Common myeloid progenitor, CD34-positive (primary cell): ENCODE results near the gene ANGPTL2.

Source experiments
- CTCF ChIA-PET: fragments of 350-600 bp; sonication (Branson Sonifier 250); formaldehyde crosslinking; loops from one replicate; lab custom pipeline; 2021; ENCODE audit warnings: antibody characterized with exemption; lab: Charles Lee
- POLR2A ChIA-PET: fragments of 350-600 bp; sonication (Branson Sonifier 250); formaldehyde crosslinking; loops from one replicate; lab custom pipeline; 2021; ENCODE audit warnings: antibody characterized with exemption; lab: Charles Lee
- DNase-seq, 3 donors: peaks; one replicate each; pipeline versions ENCODE4 v3.0.0 to v3.0.0-alpha.2; 2013
- H3K27ac ChIP-seq, 2 experiments: 1 replicate in 1 of 2; 2 replicates in 1 of 2; pipeline ENCODE4 v1.7.0; 2013; ENCODE audit warnings: inconsistent platforms in 2 of 2, low read length in 2 of 2, mild to moderate bottlenecking in 2 of 2, low read depth in 1 of 2, moderate library complexity in 1 of 2; ENCODE audit not compliant: severe bottlenecking in 2 of 2, insufficient read depth in 1 of 2, poor library complexity in 1 of 2
- H3K27me3 ChIP-seq, 5 experiments: replicated peaks in 2 of 5; 1 replicate in 3 of 5; 2 replicates in 2 of 5; pipeline versions ENCODE4 v1.6.1 to v1.7.0; 2013; ENCODE audit warnings: low read length in 4 of 5, mild to moderate bottlenecking in 2 of 5, moderate library complexity in 2 of 5, inconsistent platforms in 1 of 5; ENCODE audit not compliant: insufficient read depth in 5 of 5, control insufficient read depth in 4 of 5
- H3K36me3 ChIP-seq, 4 experiments: 1 replicate in 2 of 4; 2 replicates in 2 of 4; pipeline versions ENCODE4 v1.6.1 to v1.7.0; 2013; ENCODE audit warnings: low read length in 3 of 4, control low read depth in 1 of 4, mild to moderate bottlenecking in 1 of 4; ENCODE audit not compliant: control insufficient read depth in 4 of 4, insufficient read depth in 4 of 4
- H3K4me1 ChIP-seq, 4 experiments: 1 replicate in 3 of 4; 2 replicates in 1 of 4; pipeline versions ENCODE4 v1.6.1 to v1.7.1; 2013; ENCODE audit warnings: low read length in 3 of 4, mild to moderate bottlenecking in 3 of 4, control low read depth in 1 of 4, inconsistent platforms in 1 of 4, moderate library complexity in 1 of 4; ENCODE audit not compliant: control insufficient read depth in 4 of 4, insufficient read depth in 4 of 4; ENCODE audit errors: control extremely low read depth in 1 of 4
- H3K4me3 ChIP-seq, 7 experiments: 1 replicate in 4 of 7; 2 replicates in 3 of 7; pipeline versions ENCODE4 v1.5.1 to v1.7.0; 2013; ENCODE audit warnings: mild to moderate bottlenecking in 7 of 7, low read length in 6 of 7, moderate library complexity in 6 of 7, inconsistent platforms in 2 of 7, low read depth in 2 of 7, control low read depth in 1 of 7; ENCODE audit not compliant: insufficient read depth in 4 of 7, control insufficient read depth in 1 of 7; ENCODE audit errors: extremely low read depth in 1 of 7
- H3K9me3 ChIP-seq, 5 experiments: 1 replicate in 4 of 5; 2 replicates in 1 of 5; pipeline versions ENCODE4 v1.6.1 to v1.7.1; 2013; ENCODE audit warnings: low read length in 4 of 5, mild to moderate bottlenecking in 2 of 5, inconsistent platforms in 1 of 5, low read depth in 1 of 5, moderate library complexity in 1 of 5; ENCODE audit not compliant: control insufficient read depth in 4 of 5, insufficient read depth in 2 of 5; ENCODE audit errors: control extremely low read depth in 1 of 5
- WGBS: methylation state at CpG from one replicate; pipeline ENCODE4 v1.1.5; 2013; ENCODE audit not compliant: insufficient coverage; 5-methylcytosine and 5-hydroxymethylcytosine counted together

The ANGPTL2 gene

GRCh38 chr9:127081250-127082185, 40.9 kb downstream of the ANGPTL2 start:
- Histone ChIP-seq H3K27me3 (peaks cover 0 to 7% (median 0%) of the 10 kb centered on the region in 5 experiments), H3K4me3 (no peak overlapping the region), H3K36me3 (no peaks in the 10 kb centered on the region), H3K9me3 (no peaks in the 10 kb centered on the region), H3K4me1 (no peaks in the 10 kb centered on the region), H3K27ac (no peak overlapping the region)
- no peak for DNase-seq
- ChIA-PET POLR2A (interaction anchor here (0.9 kb wide), 1 partner anchor 52 kb away, joined by 3 read pairs; no protein-coding TSS in a partner anchor), CTCF (no interaction called here)
- 96% methylated on average over 7 of the region's 8 CpGs for WGBS

- H3K4me1 ChIP-seq = no peaks in the 10 kb centered on the region
- no peak for DNase-seq
- CTCF ChIA-PET = no interaction called here
- 95% methylated on average over 5 of the region's 8 CpGs for WGBS
- no peaks in the 10 kb centered on the region for H3K9me3 ChIP-seq
- H3K36me3 ChIP-seq = no peaks in the 10 kb centered on the region
- H3K27me3 ChIP-seq = peaks cover 0 to 5% (median 0%) of the 10 kb centered on the region in 5 experiments
- H3K4me3 ChIP-seq = no peak overlapping the region
- POLR2A ChIA-PET = no interaction called here
- H3K27ac ChIP-seq = no peak overlapping the region
These were observed 42.8 kb downstream of the ANGPTL2 start for GRCh38 chr9:127079446-127080140.

GRCh38 chr9:127078988-127079387, 43.4 kb downstream of the ANGPTL2 start:
- Histone ChIP-seq H3K4me3 (no peak overlapping the region), H3K27ac (no peak overlapping the region), H3K27me3 (peaks cover 0 to 2% (median 0%) of the 10 kb centered on the region in 5 experiments), H3K36me3 (no peaks in the 10 kb centered on the region), H3K4me1 (no peaks in the 10 kb centered on the region), H3K9me3 (no peaks in the 10 kb centered on the region)
- ChIA-PET CTCF (no interaction called here), POLR2A (no interaction called here)
- 100% methylated on average over 1 of the region's 1 CpG for WGBS
- no peak for DNase-seq

DNA sequence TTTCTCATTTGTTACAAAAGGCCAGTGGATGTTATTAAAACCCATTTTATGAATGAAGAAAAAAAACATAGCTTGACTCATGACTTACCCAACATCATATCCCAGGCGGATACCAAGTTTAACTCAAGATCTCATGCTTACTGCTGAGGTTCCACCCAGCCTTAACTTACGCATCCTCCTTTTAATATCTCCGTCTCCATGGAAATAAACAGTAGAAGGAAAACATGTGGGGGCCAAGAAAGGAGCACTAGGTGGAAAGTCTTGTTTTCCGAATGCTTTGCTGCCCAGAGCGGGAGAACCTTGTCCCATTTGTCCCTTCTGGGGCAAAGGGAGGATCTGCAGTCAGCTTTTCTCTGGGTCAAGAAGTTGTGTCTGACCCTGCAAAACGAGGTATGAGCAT, 44.1 kb downstream of the ANGPTL2 start:
- 98% methylated on average over 4 of the region's 6 CpGs for WGBS
- Histone ChIP-seq H3K27me3 (peaks cover 0 to 2% (median 0%) of the 10 kb centered on the region in 5 experiments), H3K9me3 (no peaks in the 10 kb centered on the region), H3K27ac (no peak overlapping the region), H3K36me3 (no peaks in the 10 kb centered on the region), H3K4me3 (no peak overlapping the region), H3K4me1 (no peaks in the 10 kb centered on the region)
- CTCF ChIA-PET = no interaction called here
- POLR2A ChIA-PET = no interaction called here
- DNase-seq = no peak

DNA sequence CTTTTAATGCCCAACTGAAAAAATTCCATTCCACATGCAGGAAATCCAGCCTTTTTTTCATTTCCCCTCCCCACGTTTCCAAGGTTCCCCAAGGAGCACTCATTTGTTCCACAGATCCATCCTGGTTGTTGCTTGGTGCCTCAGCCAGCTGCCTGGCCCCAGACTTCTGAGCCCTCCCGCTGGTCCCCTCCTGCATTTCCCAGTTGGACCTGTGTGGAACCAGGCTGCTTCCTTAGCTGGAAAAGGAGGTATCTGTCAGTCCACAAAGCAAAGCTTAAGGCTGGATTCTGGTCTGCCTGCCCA, 44.8 kb downstream of the ANGPTL2 start:
- Histone ChIP-seq H3K27ac (no peak overlapping the region), H3K4me1 (no peaks in the 10 kb centered on the region), H3K27me3 (peaks cover 0 to 2% (median 0%) of the 10 kb centered on the region in 5 experiments), H3K9me3 (no peaks in the 10 kb centered on the region), H3K36me3 (no peaks in the 10 kb centered on the region), H3K4me3 (no peak overlapping the region)
- CTCF ChIA-PET = no interaction called here
- POLR2A ChIA-PET = no interaction called here
- 88% methylated on average over 2 of the region's 2 CpGs for WGBS
- DNase-seq = no peak

GRCh38 chr9:127076860-127077643, 45.4 kb downstream of the ANGPTL2 start:
- DNase-seq = no peak
- peaks cover 0 to under 1% (median 0%) of the 10 kb centered on the region in 5 experiments for H3K9me3 ChIP-seq
- no peaks in the 10 kb centered on the region for H3K4me1 ChIP-seq
- no peak overlapping the region for H3K27ac ChIP-seq
- WGBS = 98% methylated on average over 5 of the region's 5 CpGs
- H3K4me3 ChIP-seq = no peak overlapping the region
- peaks cover 0 to 2% (median 0%) of the 10 kb centered on the region in 5 experiments for H3K27me3 ChIP-seq
- H3K36me3 ChIP-seq = no peaks in the 10 kb centered on the region
- ChIA-PET CTCF (interaction anchor here (1.5 kb wide), 1 partner anchor 26 kb away, joined by 4 read pairs; no protein-coding TSS in a partner anchor), POLR2A (no interaction called here)
